Measurements from ENCODE around the gene AGAP6. TPM values are rescaled to one million over a fixed set of nuclear protein-coding genes. Genes with fewer than 3 reads are reported as not detected.

The AGAP6 gene
- 1.7 and 2.5 TPM in 2 replicates for total RNA-seq

DNA sequence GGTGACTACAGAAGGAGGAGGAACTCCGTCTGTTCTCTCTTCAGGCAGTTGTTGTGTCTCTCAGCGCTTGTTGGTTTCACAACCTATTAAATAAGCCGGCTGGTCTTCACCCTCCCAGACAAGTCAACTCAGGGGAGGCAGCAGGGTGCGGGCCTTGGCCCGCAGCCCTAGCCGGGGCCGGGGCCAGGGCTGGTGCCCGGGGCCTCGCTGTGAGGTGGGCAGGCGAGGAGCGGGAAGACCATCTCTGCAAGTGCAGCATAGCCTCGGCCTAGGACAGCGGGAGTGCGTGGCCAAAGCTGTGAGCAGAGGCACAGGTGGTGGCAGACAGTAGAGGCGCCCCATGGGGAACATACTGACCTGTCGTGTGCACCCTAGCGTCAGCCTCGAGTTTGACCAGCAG is at the start of gene AGAP6:
Gene AGAP6, plus strand, starts transcription at position 31 of the 400 bp plus-strand sequence. Its CDS starts 310 bp downstream, at position 341.

DNA sequence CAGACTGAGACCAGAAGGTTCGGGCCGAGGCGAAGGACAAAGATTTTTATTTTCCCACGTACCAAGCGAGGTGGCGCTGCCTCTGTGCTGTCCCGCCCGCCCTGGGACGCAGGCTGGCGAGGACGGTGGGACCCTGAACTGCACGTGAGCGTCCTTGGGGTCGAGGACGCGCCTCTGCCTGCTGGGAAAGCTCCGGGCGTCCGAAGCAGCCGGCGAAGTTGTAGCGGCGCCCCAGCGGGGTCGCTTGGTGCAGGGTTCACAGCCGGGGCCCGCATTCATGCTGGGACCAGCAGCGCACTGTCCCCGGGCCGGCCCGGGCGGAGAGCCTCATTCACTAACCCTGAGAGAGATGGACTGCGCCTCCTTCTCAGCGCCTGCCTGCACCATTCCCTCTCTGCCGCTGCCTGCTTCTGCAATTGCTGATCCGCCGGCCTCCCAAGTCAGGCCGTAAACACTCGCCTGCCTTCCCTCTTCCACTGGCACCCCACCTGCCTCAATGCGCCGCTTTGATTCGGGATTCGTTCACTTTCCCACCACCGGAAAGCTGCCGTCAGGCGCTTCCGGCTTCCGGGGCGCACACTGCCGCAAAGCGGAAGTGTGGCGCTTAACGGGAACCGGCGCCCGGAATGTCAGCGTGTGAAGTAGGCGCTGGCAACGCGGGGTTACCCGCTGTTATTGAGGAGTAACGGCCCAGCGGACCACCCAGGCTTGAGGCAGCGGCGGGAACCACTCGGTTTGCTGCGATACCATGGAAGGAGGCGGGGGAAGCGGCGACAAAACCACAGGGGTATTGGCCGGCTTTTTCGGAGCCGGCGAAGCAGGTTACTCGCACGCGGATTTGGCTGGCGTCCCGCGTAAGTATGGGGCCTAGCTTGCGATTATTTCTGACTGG is 46.5 kb upstream of the AGAP6 start, which contains the start of the genes PARG and TIMM23B:
Gene PARG, minus strand, starts transcription at position 581 of the 892 bp plus-strand sequence. Its CDS starts 302 bp downstream, at position 279.
Gene TIMM23B, plus strand, starts transcription at position 607 of the 892 bp plus-strand sequence. Its CDS starts 142 bp downstream, at position 749.

Other genes with a start within 250 kb of the AGAP6 start
- gene OGDHL, start 226.1 kb upstream of the AGAP6 start, total RNA-seq, result 0.28 and 0.38 TPM in 2 replicates
- gene PARG, start 46.4 kb upstream of the AGAP6 start, total RNA-seq, result 33.5 and 38.9 TPM in 2 replicates
- 17.2 and 17.3 TPM in 2 replicates for gene TIMM23B, start 46.4 kb upstream of the AGAP6 start, total RNA-seq
- 29.9 and 33.0 TPM in 2 replicates for gene WASHC2A, start 79.5 kb downstream of the AGAP6 start, total RNA-seq